ENCODE measurements around the gene TRIM24. TPM values are rescaled to one million over a fixed set of nuclear protein-coding genes. Genes with fewer than 3 reads are reported as not detected.

Gene TRIM24
- total RNA-seq, 1 donor from 2014 or later = 20.7 TPM

DNA sequence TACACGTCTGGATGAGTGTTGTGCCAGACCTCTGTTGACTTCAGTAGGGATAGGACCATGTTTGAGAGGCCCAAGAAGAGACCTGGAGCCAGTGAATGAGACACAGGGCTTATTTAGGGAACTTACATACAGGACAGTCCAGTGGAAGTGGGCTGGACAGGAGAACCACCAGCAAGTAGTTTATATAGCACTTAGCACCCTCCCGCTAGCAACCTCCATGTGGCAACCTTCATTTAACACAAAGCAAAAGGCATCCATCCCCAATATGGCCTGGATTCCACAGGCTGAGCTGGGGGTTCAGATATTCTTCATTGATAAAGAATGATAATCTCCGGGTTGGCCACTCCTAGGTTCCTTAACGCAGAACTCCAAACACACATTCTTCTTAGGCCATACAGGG is 93.7 kb downstream of the TRIM24 start:
- Histone ChIP-seq H3K27me3 (ENCODE audit: control insufficient read depth, insufficient read depth, low read length) (no peaks in the 10 kb centered on the region), H3K36me3 (ENCODE audit: control insufficient read depth, insufficient read depth, low read length) (peaks cover 3% of the 10 kb centered on the region), H3K4me3 (ENCODE audit: low read depth, low read length) (no peak overlapping the region)
- DNase-seq (ENCODE audit: low read depth) = no peak
- TF ChIP-seq, protein P1, sequence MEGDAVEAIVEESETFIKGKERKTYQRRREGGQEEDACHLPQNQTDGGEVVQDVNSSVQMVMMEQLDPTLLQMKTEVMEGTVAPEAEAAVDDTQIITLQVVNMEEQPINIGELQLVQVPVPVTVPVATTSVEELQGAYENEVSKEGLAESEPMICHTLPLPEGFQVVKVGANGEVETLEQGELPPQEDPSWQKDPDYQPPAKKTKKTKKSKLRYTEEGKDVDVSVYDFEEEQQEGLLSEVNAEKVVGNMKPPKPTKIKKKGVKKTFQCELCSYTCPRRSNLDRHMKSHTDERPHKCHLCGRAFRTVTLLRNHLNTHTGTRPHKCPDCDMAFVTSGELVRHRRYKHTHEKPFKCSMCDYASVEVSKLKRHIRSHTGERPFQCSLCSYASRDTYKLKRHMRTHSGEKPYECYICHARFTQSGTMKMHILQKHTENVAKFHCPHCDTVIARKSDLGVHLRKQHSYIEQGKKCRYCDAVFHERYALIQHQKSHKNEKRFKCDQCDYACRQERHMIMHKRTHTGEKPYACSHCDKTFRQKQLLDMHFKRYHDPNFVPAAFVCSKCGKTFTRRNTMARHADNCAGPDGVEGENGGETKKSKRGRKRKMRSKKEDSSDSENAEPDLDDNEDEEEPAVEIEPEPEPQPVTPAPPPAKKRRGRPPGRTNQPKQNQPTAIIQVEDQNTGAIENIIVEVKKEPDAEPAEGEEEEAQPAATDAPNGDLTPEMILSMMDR (IDR thresholded peaks at IDR 0.05; ENCODE audit: insufficient read depth, low read length, poor library complexity, severe bottlenecking) = no peak

DNA sequence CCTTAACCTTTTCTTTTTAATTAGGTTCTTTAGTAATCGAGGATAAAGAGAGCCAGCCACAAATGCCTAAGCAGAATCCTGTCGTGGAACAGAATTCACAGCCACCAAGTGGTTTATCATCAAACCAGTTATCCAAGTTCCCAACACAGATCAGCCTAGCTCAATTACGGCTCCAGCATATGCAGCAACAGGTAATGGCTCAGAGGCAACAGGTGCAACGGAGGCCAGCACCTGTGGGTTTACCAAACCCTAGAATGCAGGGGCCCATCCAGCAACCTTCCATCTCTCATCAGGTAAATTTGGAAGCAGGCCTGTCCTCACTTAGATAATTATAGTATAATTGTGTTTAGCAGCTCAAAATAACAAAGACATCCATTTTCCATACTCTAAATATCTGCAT is 94.6 kb downstream of the TRIM24 start:
- no peak for DNase-seq (ENCODE audit: low read depth)
- TF ChIP-seq, protein P1 (IDR thresholded peaks at IDR 0.05; ENCODE audit: insufficient read depth, low read length, poor library complexity, severe bottlenecking) = no peak
- no peaks in the 10 kb centered on the region for H3K27me3 ChIP-seq (ENCODE audit: control insufficient read depth, insufficient read depth, low read length)
- peaks cover 3% of the 10 kb centered on the region for H3K36me3 ChIP-seq (ENCODE audit: control insufficient read depth, insufficient read depth, low read length)
- no peak overlapping the region for H3K4me3 ChIP-seq (ENCODE audit: low read depth, low read length)

DNA sequence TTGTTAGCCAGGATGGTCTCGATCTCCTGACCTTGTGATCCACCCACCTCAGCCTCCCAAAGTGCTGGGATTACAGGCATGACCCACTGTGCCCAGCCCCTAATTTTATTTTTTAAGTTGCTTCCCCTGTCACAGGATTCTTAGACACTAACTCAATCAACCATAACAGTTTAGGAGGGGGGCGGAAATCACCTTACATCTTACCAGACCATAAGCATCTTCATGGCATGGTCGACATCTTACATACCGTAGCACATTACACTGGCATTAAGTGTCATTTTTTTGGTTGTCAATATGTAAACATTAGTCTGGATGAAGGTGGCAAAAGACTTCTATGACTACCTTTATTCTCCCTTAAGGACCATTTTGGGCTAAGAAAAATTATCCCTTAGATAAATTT is 95.6 kb downstream of the TRIM24 start:
- peaks cover 3% of the 10 kb centered on the region for H3K36me3 ChIP-seq (ENCODE audit: control insufficient read depth, insufficient read depth, low read length)
- TF ChIP-seq, protein P1 (IDR thresholded peaks at IDR 0.05; ENCODE audit: insufficient read depth, low read length, poor library complexity, severe bottlenecking) = no peak

DNA sequence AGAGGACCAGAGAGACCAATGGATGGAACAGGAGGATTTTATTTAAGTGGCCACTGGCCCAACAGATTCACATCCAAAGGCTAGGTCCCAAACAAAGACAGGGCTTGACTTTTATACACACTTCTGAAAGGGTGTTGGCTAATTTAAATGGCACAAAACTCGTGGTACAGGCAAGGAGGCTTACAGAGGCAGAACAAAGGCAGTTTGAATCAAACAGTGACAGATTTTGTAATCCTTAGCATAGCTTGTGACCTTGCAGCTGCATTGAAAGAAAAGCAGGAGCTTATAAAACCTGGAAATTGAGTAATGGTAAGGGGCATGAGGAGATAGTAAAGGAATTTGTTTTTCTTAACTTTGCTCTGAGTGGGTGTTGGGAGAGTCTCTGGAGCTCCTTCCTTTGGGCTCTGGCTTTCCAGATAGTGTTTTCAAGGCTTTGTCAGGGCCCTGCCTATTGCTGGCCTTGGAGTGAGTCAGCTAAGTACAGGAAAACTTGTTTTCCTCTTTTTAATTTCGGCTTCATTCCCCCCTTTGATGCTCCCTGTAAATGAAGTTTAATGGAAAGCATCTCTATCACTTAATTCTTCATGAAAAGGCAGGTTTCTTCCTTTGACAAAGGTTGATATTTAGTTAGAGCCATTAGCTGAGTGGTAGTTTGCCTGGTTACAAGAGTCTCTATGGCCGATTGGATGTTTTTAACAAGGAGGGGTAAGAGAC is 96.9 kb downstream of the TRIM24 start:
- no peak overlapping the region for H3K4me3 ChIP-seq (ENCODE audit: low read depth, low read length)
- TF ChIP-seq, protein P1 (IDR thresholded peaks at IDR 0.05; ENCODE audit: insufficient read depth, low read length, poor library complexity, severe bottlenecking) = no peak
- H3K27me3 ChIP-seq (ENCODE audit: control insufficient read depth, insufficient read depth, low read length) = no peaks in the 10 kb centered on the region
- no peak for DNase-seq (ENCODE audit: low read depth)
- H3K36me3 ChIP-seq (ENCODE audit: control insufficient read depth, insufficient read depth, low read length) = peaks cover 3% of the 10 kb centered on the region

More for the DNA sequence above, 95.6 kb downstream of the TRIM24 start:
- DNase-seq (ENCODE audit: low read depth) = no peak
- Histone ChIP-seq H3K4me3 (ENCODE audit: low read depth, low read length) (no peak overlapping the region), H3K27me3 (ENCODE audit: control insufficient read depth, insufficient read depth, low read length) (no peaks in the 10 kb centered on the region)

DNA sequence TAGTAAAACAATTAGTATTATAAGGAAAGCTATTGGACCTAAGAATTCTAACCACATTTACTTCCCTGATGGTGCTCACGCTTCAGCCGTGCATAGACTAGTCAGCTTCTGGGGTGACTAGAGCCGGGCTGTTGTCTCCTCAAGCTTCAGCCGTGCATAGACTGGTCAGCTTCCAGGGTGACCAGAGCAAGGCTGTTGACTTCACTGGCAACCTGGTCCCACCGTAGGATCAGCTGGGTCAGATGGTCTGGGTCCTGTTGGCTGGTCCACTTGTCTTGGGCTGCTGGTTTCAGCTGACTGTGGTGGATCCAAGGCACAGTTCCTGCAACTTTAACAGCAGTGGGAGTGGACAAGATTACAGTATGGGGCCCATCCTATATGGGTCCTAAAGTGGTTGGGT is 99.4 kb downstream of the TRIM24 start:
- Histone ChIP-seq H3K36me3 (ENCODE audit: control insufficient read depth, insufficient read depth, low read length) (peaks cover 4% of the 10 kb centered on the region), H3K27me3 (ENCODE audit: control insufficient read depth, insufficient read depth, low read length) (no peaks in the 10 kb centered on the region), H3K4me3 (ENCODE audit: low read depth, low read length) (no peak overlapping the region)
- DNase-seq (ENCODE audit: low read depth) = no peak
- TF ChIP-seq, protein P1 (IDR thresholded peaks at IDR 0.05; ENCODE audit: insufficient read depth, low read length, poor library complexity, severe bottlenecking) = no peak

DNA sequence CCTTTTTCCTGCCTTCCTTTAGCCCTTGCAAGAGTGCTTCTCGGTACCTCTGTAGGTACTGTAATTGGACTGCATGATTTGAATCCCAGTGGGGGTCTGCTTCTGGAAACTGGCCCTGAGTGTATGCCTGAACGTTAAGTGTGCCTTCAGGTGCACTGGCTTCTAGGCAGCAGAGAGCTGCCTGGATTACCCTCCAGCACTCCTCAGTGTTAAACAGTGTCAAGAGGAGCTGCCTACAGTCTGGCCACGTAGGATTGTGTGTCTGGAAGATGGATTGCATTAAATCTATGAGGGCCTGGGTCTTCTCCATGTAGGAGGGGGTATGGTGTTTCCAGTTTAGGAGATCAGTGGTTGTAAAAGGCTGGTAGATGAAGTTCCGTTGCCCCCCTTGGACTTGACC is 103.7 kb downstream of the TRIM24 start:
- Histone ChIP-seq H3K27me3 (ENCODE audit: control insufficient read depth, insufficient read depth, low read length) (no peaks in the 10 kb centered on the region), H3K4me3 (ENCODE audit: low read depth, low read length) (no peak overlapping the region), H3K36me3 (ENCODE audit: control insufficient read depth, insufficient read depth, low read length) (peaks cover 2% of the 10 kb centered on the region)
- no peak for DNase-seq (ENCODE audit: low read depth)
- TF ChIP-seq, protein P1 (IDR thresholded peaks at IDR 0.05; ENCODE audit: insufficient read depth, low read length, poor library complexity, severe bottlenecking) = no peak
